Amniotic epithelial cell (primary cell): ENCODE data around the gene SUMO2.
"Not testable (repeated sequence)": the region's sequence is repeated elsewhere in the genome, so short reads cannot be mapped to it uniquely, and the experiment has no call there.

Source experiments
- DNase-seq: peaks from one replicate; pipeline ENCODE4 v3.0.0-alpha.2; 2010; ENCODE audit warnings: low read depth

The SUMO2 gene

GRCh38 chr17:75182569-75183436, at the start of gene SUMO2:
SUMO2 (minus strand) TSS chr17:75182959; CDS start chr17:75182834, 125 bp downstream.
- peak; percentile 91 for DNase-seq

GRCh38 chr17:75231741-75232464, 49.1 kb upstream of the SUMO2 start:
- no peak for DNase-seq

- no peak for DNase-seq
These were observed 48.3 kb upstream of the SUMO2 start for GRCh38 chr17:75231071-75231470.

- no peak for DNase-seq
These were observed 46.1 kb upstream of the SUMO2 start for GRCh38 chr17:75228847-75229246.

- DNase-seq: no peak
These were observed 45.5 kb upstream of the SUMO2 start for GRCh38 chr17:75228305-75228704.

- DNase-seq: no peak
These were observed 45.0 kb upstream of the SUMO2 start for GRCh38 chr17:75227729-75228128.

- no peak for DNase-seq
These were observed 42.3 kb upstream of the SUMO2 start for GRCh38 chr17:75225016-75225415.

- no peak for DNase-seq
These were observed 37.1 kb upstream of the SUMO2 start for GRCh38 chr17:75219815-75220214.

GRCh38 chr17:75218131-75218530, 35.4 kb upstream of the SUMO2 start:
- DNase-seq: no peak

GRCh38 chr17:75209061-75209460, 26.3 kb upstream of the SUMO2 start:
- DNase-seq: no peak

GRCh38 chr17:75208161-75208560, 25.4 kb upstream of the SUMO2 start:
- no peak for DNase-seq

GRCh38 chr17:75207760-75208159, 25.0 kb upstream of the SUMO2 start:
- DNase-seq: no peak

GRCh38 chr17:75207050-75207407, 24.3 kb upstream of the SUMO2 start:
- DNase-seq: not testable (repeated sequence)

GRCh38 chr17:75205793-75206163, 23.0 kb upstream of the SUMO2 start:
- DNase-seq: no peak

GRCh38 chr17:75205037-75205792, 22.5 kb upstream of the SUMO2 start, which contains the start of gene NUP85:
NUP85 (plus strand) TSS chr17:75205679; CDS start chr17:75205762, 83 bp downstream.
- DNase-seq: peak; percentile 83

GRCh38 chr17:75199886-75200618, 17.3 kb upstream of the SUMO2 start:
- no peak for DNase-seq

- peak; percentile 27 for DNase-seq
These were observed 12.1 kb upstream of the SUMO2 start for GRCh38 chr17:75194879-75195278.

- peak; percentile 67 for DNase-seq
These were observed 8.8 kb upstream of the SUMO2 start for GRCh38 chr17:75191584-75191983.

GRCh38 chr17:75188614-75189013, 5.9 kb upstream of the SUMO2 start:
- no peak for DNase-seq

- no peak for DNase-seq
These were observed 1.5 kb upstream of the SUMO2 start for GRCh38 chr17:75183999-75184884.

GRCh38 chr17:75182319-75182568, 515 bp downstream of the SUMO2 start:
- DNase-seq: no peak
